Measurements from ENCODE around the gene NTS. TPM values are rescaled to one million over a fixed set of nuclear protein-coding genes. Genes with fewer than 3 reads are reported as not detected.

Gene NTS
- polyA plus RNA-seq, 1 donor from 2014 or later, result 60.1 TPM

GRCh38 chr12:85865890-85866289 lies 8.2 kb upstream of the NTS start:
- Histone ChIP-seq H4K20me1 (ENCODE audit: insufficient read depth) (no peaks in the 10 kb centered on the region), H3K9ac (ENCODE audit: low read length) (no peak overlapping the region), H3K4me2 (ENCODE audit: low read length) (no peak overlapping the region), H2AFZ (ENCODE audit: low read depth, low read length) (no peak overlapping the region), H3K9me2 (ENCODE audit: insufficient read depth, low read length) (no peaks in the 10 kb centered on the region), H3K36me3 (ENCODE audit: insufficient read depth, low read length) (no peaks in the 10 kb centered on the region), H3K27ac (ENCODE audit: low read length) (no peak overlapping the region), H3K4me3 (ENCODE audit: low read length) (no peak overlapping the region), H3K79me2 (replicated peaks; ENCODE audit: insufficient read depth, low read length) (no peaks in the 10 kb centered on the region), H3K27me3 (ENCODE audit: insufficient read depth, low read depth, low read length) (no peaks in the 10 kb centered on the region), H3F3A (ENCODE audit: insufficient read depth, low read length, poor library complexity, severe bottlenecking) (no peaks in the 10 kb centered on the region), H3K9me3 (ENCODE audit: low read length) (no peaks in the 10 kb centered on the region)
- TF ChIP-seq EZH2 (IDR thresholded peaks at IDR 0.05; ENCODE audit: borderline replicate concordance, insufficient read depth, low read length, poor library complexity, severe bottlenecking) (no peak), CTCF (IDR thresholded peaks at IDR 0.05; ENCODE audit: poor library complexity, severe bottlenecking) (no peak), POLR2AphosphoS5 (IDR thresholded peaks at IDR 0.05) (no peak)
- TF ChIP-seq, protein P1, sequence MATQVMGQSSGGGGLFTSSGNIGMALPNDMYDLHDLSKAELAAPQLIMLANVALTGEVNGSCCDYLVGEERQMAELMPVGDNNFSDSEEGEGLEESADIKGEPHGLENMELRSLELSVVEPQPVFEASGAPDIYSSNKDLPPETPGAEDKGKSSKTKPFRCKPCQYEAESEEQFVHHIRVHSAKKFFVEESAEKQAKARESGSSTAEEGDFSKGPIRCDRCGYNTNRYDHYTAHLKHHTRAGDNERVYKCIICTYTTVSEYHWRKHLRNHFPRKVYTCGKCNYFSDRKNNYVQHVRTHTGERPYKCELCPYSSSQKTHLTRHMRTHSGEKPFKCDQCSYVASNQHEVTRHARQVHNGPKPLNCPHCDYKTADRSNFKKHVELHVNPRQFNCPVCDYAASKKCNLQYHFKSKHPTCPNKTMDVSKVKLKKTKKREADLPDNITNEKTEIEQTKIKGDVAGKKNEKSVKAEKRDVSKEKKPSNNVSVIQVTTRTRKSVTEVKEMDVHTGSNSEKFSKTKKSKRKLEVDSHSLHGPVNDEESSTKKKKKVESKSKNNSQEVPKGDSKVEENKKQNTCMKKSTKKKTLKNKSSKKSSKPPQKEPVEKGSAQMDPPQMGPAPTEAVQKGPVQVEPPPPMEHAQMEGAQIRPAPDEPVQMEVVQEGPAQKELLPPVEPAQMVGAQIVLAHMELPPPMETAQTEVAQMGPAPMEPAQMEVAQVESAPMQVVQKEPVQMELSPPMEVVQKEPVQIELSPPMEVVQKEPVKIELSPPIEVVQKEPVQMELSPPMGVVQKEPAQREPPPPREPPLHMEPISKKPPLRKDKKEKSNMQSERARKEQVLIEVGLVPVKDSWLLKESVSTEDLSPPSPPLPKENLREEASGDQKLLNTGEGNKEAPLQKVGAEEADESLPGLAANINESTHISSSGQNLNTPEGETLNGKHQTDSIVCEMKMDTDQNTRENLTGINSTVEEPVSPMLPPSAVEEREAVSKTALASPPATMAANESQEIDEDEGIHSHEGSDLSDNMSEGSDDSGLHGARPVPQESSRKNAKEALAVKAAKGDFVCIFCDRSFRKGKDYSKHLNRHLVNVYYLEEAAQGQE (IDR thresholded peaks at IDR 0.05; ENCODE audit: borderline replicate concordance), result no peak

DNA sequence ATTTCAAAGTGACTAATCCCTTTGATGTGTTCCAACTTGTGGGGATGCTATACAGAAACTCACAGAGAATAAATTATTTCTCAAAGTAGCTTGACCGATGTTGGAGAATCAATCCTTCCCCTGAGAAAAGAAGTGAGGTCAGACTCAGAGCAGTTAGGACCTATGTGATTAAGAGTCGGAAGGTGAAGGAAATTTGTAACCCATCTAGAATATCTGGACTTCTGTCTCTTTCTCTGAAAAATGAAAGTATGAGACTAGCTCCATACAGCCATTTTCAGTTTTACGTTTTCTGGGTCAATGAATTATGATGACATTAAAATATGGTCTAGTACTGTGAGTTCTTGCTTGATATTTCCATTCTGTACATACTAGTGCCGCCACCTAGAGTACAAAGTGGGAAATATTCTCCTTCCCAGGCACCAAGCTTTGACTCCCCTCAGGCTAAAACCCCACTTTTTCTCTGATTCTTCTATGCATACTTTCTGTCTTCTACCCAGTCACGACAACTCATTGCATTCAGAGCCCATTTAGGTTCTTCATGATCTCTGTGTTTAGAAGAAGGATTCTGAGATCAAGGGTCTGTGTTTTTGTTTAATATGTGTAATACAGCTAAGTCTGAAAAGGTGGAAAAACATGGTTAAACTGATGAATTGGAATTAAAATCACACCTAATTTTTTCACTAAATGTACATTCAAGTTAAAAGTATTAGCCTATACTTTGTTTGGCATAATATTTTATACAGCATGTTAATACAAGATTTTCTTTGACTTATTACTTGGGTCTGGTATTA lies 6.9 kb upstream of the NTS start:
- H3K79me2 ChIP-seq (replicated peaks; ENCODE audit: insufficient read depth, low read length), result no peaks in the 10 kb centered on the region
- H3K9me2 ChIP-seq (ENCODE audit: insufficient read depth, low read length), result no peaks in the 10 kb centered on the region
- no peak overlapping the region for H2AFZ ChIP-seq (ENCODE audit: low read depth, low read length)
- H3K27ac ChIP-seq (ENCODE audit: low read length), result no peak overlapping the region
- H4K20me1 ChIP-seq (ENCODE audit: insufficient read depth), result no peaks in the 10 kb centered on the region
- no peak overlapping the region for H3K4me3 ChIP-seq (ENCODE audit: low read length)
- H3K9ac ChIP-seq (ENCODE audit: low read length), result no peak overlapping the region
- H3K36me3 ChIP-seq (ENCODE audit: insufficient read depth, low read length), result no peaks in the 10 kb centered on the region
- no peaks in the 10 kb centered on the region for H3K27me3 ChIP-seq (ENCODE audit: insufficient read depth, low read depth, low read length)
- no peak overlapping the region for H3K4me2 ChIP-seq (ENCODE audit: low read length)
- no peaks in the 10 kb centered on the region for H3K9me3 ChIP-seq (ENCODE audit: low read length)
- H3F3A ChIP-seq (ENCODE audit: insufficient read depth, low read length, poor library complexity, severe bottlenecking), result no peaks in the 10 kb centered on the region
- TF ChIP-seq CTCF (IDR thresholded peaks at IDR 0.05; ENCODE audit: poor library complexity, severe bottlenecking) (peak; percentile 79), EP300 (conservative IDR thresholded peaks at IDR 0.05; ENCODE audit: poor library complexity, severe bottlenecking) (no peak), POLR2AphosphoS5 (IDR thresholded peaks at IDR 0.05) (no peak), TAF1 (IDR thresholded peaks at IDR 0.05; ENCODE audit: low read depth) (no peak), MXI1 (conservative IDR thresholded peaks at IDR 0.05; ENCODE audit: poor library complexity, severe bottlenecking) (no peak), EZH2 (IDR thresholded peaks at IDR 0.05; ENCODE audit: borderline replicate concordance, insufficient read depth, low read length, poor library complexity, severe bottlenecking) (no peak), SMC3 (conservative IDR thresholded peaks at IDR 0.05; ENCODE audit: poor library complexity) (peak; percentile 83), RAD21 (conservative IDR thresholded peaks at IDR 0.05) (peak; percentile 81)
- TF ChIP-seq, protein P1 (IDR thresholded peaks at IDR 0.05; ENCODE audit: borderline replicate concordance), result no peak

Data from neural cell (in vitro differentiated cells).